GM10248 (cell line): Measurements from ENCODE around the gene ADAMTSL3.

ENCODE experiments used
- CTCF ChIA-PET: fragments of 300-600 bp; sonication (Branson Sonifier 250); formaldehyde crosslinking; extraction: SDS; loops from one replicate; lab custom pipeline; 2021; ENCODE audit warnings: antibody characterized with exemption; lab: Yijun Ruan, JAX
- POLR2A ChIA-PET: fragments of 350-650 bp; sonication (Branson Sonifier 250); formaldehyde crosslinking; extraction: SDS; loops from one replicate; lab custom pipeline; 2020; ENCODE audit warnings: antibody characterized with exemption; lab: Yijun Ruan, JAX
- DNase-seq: peaks from one replicate; pipeline ENCODE4 v3.0.0; 2012; ENCODE audit errors: extremely low spot score
- TF ChIP-seq, protein P1 (sequence below): IDR thresholded peaks from 2 replicates; pipeline ENCODE4 v1.5.1; 2012; ENCODE audit warnings: mild to moderate bottlenecking, low read depth; ENCODE audit errors: extremely low read depth, missing control alignments, control extremely low read depth

ADAMTSL3 gene

DNA sequence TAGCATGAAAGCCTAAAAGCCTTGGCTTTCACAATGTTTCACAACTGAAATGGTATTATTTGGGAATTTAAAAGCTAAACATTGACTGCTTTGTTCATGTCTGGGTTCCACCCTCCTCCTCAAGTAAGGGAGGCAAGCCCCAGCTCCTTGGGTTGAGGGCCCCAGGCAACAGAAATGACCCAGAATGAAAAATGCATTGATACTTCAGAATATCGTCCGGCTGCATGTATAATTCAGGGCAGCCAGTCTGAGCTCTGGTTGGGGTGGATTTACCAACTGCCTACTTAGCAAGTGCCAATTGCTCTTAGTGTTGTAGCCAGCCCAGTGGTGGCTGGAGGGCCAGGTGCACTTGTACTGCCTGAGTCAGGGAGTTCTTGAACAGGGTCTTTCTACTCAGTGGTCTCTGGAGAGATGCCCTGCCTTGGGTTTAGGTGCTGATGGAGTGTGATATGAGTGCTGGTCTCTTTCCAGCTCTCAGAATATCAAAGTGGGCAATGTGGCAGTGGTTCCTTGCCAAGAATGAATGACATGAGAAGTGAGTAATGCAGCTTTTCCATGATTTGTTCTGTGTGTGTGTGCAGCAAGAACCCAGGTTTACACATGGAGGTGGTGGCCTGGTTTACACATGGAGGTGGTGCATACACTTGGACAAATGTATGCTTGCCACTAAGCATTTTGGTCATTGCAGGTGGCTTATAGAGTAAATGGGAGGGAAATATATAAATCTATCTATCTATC, 40.9 kb upstream of the ADAMTSL3 start:
- POLR2A ChIA-PET, result no interaction called here
- CTCF ChIA-PET, result no interaction called here
- no peak for DNase-seq
- TF ChIP-seq, protein P1, sequence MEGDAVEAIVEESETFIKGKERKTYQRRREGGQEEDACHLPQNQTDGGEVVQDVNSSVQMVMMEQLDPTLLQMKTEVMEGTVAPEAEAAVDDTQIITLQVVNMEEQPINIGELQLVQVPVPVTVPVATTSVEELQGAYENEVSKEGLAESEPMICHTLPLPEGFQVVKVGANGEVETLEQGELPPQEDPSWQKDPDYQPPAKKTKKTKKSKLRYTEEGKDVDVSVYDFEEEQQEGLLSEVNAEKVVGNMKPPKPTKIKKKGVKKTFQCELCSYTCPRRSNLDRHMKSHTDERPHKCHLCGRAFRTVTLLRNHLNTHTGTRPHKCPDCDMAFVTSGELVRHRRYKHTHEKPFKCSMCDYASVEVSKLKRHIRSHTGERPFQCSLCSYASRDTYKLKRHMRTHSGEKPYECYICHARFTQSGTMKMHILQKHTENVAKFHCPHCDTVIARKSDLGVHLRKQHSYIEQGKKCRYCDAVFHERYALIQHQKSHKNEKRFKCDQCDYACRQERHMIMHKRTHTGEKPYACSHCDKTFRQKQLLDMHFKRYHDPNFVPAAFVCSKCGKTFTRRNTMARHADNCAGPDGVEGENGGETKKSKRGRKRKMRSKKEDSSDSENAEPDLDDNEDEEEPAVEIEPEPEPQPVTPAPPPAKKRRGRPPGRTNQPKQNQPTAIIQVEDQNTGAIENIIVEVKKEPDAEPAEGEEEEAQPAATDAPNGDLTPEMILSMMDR, result no peak

DNA sequence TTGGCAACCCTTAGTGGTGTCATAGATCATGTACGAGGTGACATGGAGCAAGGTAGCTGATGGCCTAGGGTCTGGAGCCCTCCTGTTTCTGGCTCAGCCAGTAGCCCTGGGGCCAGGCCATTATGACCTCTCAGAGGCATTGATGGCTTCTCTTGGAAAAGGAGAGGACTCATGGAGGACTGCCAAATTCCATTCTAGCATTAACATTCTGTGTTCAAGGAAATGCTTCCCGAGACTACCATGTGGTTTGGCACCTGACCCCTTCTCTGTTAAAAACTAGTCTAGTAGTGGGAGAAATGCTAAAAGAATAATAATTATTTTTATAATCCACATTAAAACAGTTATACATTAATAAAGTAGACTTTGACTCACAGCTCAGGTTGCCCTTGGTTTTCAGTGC, 40.2 kb upstream of the ADAMTSL3 start:
- TF ChIP-seq, protein P1, result no peak
- ChIA-PET POLR2A (no interaction called here), CTCF (no interaction called here)
- no peak for DNase-seq

DNA sequence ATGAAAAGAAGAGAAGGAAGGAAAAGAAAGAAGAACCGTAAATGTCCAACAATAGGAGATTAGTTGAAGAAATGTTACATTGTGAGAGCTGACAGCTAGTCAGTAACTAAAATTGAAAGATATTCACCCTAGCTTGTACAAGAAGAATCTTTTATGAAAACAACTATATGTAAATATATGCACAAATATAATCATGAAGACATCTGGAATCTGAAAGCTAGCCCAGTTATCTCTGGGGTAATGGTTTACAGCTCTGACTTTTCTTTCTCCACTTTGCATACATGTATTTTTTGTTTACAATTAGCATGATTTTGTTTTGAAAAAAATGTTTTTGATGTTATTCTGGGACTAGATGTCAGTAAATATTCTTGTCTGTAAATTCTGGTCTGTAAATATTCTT, 37.1 kb upstream of the ADAMTSL3 start:
- TF ChIP-seq, protein P1, result no peak
- POLR2A ChIA-PET, result no interaction called here

DNA sequence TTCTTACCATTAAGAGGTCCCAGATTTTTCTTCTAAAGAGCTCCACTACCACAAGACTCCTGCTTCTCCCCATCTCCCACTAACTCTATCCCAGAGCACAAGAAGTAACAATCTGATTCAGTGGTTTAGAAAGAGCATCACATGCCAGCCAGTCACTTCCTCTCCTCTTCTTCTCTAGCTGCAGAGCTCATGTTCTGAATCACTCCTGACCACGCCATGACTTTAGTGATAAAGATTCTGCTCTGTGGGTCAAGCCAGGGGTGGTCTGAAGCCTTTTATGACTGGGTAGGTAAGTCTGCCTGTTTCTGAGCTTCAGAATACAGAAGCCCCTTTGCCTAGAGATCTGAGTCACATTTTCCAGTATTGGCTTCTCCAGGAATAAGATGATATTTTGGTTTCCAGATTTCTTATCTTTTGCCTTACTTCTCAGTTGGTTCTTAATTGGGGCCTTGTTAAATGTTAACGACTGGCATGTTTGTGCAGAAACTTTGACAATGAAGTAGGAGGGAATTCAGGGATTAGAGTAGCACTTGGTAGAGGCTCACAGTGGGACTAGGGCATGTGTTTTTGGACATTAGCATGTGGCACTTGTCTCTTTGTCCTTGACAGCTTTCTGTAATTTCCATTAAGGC, 27.6 kb upstream of the ADAMTSL3 start:
- no peak for DNase-seq
- TF ChIP-seq, protein P1, result no peak
- CTCF ChIA-PET, result interaction anchor here (1.2 to 1.4 kb wide), 2 partner anchors 17 to 61 kb away, joined by 3 read pairs; no protein-coding TSS in a partner anchor
- POLR2A ChIA-PET, result no interaction called here

More for the DNA sequence above, 37.1 kb upstream of the ADAMTSL3 start:
- no peak for DNase-seq
- CTCF ChIA-PET, result no interaction called here

DNA sequence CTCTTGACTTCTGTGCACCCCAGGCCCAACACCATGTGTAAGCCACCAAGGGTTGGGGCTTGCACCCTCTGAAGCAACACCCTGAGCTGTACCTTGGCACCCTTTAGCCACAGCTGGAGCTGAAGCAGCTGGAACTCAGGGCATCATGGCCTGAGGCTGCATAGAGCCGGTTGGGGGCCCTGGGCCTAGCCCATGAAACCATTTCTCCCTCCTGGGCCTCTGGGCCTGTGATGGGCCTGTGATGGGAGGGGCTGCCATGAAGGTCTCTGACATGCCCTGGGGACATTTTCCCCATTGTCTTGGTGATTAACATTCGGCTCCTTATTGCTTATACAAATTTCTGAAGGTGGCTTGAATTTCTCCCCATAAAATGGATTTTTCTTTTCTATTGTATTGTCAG, 22.4 kb upstream of the ADAMTSL3 start:
- DNase-seq, result no peak
- ChIA-PET CTCF (no interaction called here), POLR2A (no interaction called here)
- TF ChIP-seq, protein P1, result no peak

DNA sequence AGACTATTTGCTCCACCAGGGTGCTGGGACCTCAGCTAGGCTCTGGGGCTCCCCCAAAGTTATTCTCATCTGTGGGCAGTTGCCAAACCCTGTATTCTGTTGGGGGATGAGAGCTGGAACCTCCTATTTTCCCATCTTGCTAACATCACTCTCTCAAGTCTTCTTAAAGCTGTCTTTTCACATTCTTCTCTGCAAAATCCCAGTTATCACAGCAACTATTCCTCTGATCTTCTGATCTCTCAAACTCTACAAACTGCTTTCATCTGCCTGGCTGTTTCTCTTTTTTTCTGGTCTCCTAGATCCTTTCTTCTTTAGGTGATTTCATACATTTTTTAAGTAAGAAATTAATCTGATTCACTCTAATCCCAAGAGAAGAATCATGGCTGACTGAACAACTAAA, 10.7 kb upstream of the ADAMTSL3 start:
- CTCF ChIA-PET, result interaction anchor here (0.9 kb wide), 1 partner anchor 396 kb away, joined by 3 read pairs; no protein-coding TSS in a partner anchor
- no peak for DNase-seq
- TF ChIP-seq, protein P1, result no peak
- POLR2A ChIA-PET, result no interaction called here
